ENCODE data around the gene DLL3. TPM values are rescaled to one million over a fixed set of nuclear protein-coding genes. Genes with fewer than 3 reads are reported as not detected.

DLL3 gene
- total RNA-seq, 4 donors from 2014 or later: not detected

DNA sequence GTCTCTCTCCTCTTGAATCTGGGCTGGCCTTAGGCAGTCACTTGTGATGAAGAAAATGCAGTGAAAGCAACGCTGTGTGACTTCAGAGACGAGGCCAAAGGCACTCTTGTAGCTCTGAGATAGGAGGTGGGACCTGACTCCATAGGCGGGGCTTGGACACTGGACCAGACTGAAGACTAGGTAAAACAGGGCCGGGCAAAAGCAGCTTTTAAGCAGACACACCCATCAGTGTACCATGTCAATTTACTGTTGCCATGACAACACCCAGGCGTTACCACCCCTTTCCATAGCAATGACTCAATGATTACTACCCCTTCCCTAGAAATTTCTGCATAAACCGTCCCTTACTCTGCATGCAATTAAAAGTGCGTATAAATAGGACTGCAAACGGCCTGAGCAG lies 47.9 kb downstream of the DLL3 start:
- ATAC-seq (no peak), DNase-seq (no peak)
- no peaks in the 10 kb centered on the region for H3K36me3 ChIP-seq
- no peak for TF ChIP-seq POLR2A (IDR thresholded peaks at IDR 0.05)
- TF ChIP-seq, protein P1, sequence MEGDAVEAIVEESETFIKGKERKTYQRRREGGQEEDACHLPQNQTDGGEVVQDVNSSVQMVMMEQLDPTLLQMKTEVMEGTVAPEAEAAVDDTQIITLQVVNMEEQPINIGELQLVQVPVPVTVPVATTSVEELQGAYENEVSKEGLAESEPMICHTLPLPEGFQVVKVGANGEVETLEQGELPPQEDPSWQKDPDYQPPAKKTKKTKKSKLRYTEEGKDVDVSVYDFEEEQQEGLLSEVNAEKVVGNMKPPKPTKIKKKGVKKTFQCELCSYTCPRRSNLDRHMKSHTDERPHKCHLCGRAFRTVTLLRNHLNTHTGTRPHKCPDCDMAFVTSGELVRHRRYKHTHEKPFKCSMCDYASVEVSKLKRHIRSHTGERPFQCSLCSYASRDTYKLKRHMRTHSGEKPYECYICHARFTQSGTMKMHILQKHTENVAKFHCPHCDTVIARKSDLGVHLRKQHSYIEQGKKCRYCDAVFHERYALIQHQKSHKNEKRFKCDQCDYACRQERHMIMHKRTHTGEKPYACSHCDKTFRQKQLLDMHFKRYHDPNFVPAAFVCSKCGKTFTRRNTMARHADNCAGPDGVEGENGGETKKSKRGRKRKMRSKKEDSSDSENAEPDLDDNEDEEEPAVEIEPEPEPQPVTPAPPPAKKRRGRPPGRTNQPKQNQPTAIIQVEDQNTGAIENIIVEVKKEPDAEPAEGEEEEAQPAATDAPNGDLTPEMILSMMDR (IDR thresholded peaks at IDR 0.05 in 4 of 5, conservative IDR thresholded peaks at IDR 0.05 in 1 of 5): no peak
- H3K27me3 ChIP-seq: no peaks in the 10 kb centered on the region
- no peaks in the 10 kb centered on the region for H3K9me3 ChIP-seq
- intact Hi-C loops (cut with DNase I; ENCODE audit: low total_unique reads) (loop anchor here (10.0 kb wide), 1 partner anchor 298 kb away; the partner anchor contains the start of gene FBL), in situ Hi-C loops (cut with MboI; ENCODE audit: low sequenced_read_pairs in 4 of 4) (loop anchor here in 3 of 4 donors (25.0 kb wide), 4 partner anchors 109 to 434 kb away; partner anchors contain the start of genes GMFG (in 2 of the 3), SAMD4B (in 2 of the 3), DYRK1B (in 1 of the 3) and FBL (in 1 of the 3))
- H3K27ac ChIP-seq: no peak overlapping the region
- H3K4me1 ChIP-seq: no peaks in the 10 kb centered on the region
- H3K4me3 ChIP-seq: no peak overlapping the region

DNA sequence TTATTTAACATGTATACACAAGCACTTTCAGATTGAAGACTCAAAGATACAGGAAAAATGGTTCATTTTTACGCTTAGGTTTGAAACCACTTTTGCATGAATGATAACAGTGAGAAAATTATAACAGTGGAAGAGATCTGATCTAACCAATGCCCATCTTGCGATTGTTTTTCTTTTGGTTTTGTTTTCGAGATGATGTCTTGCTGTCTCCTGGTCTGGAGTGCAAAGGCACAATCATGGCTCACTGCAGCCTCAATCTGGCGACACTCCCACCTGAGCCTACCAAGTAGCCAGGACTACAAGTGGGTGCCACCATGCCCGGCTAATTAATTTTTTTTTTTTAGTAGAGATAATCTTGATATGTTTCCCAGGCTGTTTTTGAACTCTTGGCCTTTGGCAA lies 51.5 kb downstream of the DLL3 start:
- H3K27ac ChIP-seq: no peak overlapping the region
- H3K36me3 ChIP-seq: no peaks in the 10 kb centered on the region
- ATAC-seq: no peak
- DNase-seq: no peak
- intact Hi-C loops (cut with DNase I; ENCODE audit: low total_unique reads): loop anchor here (2.0 kb wide), 1 partner anchor 213 kb away; no protein-coding TSS in a partner anchor
- TF ChIP-seq, protein P1 (IDR thresholded peaks at IDR 0.05 in 4 of 5, conservative IDR thresholded peaks at IDR 0.05 in 1 of 5): no peak
- no peak for TF ChIP-seq POLR2A (IDR thresholded peaks at IDR 0.05)
- in situ Hi-C loops (cut with MboI; ENCODE audit: low sequenced_read_pairs in 4 of 4): loop anchor here in 2 of 4 donors (10.0 kb wide), 3 partner anchors 125 to 295 kb away; partner anchors contain the start of gene FBL (in 1 of the 2)
- no peaks in the 10 kb centered on the region for H3K4me1 ChIP-seq
- H3K4me3 ChIP-seq: no peak overlapping the region
- no peaks in the 10 kb centered on the region for H3K27me3 ChIP-seq
- H3K9me3 ChIP-seq: no peaks in the 10 kb centered on the region

DNA sequence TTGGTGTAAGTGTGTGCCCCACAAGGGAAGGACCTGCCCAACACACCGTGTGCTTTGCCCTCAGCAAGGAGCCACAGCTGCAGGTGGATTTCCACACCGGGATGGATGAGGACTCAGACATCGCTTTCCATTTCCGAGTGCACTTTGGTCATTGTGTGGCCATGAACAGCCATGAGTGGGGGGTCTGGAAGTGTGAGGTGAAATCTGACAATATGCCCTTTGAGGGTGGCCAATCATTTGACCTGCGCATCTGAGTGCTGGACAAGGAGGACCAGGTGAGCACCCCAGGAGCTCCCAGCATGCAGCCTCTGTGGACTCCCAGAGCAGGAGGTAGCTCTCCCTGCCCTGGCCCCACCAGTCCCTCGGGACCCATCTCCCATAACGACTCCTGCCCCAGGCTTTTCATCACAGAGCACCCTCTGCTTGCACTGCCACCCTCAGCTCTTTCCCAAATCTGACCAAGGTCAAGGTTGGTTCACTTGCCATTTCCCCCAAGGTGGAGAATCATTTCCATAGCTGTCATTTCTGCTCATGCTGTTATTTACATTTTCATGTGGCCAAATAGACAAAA lies 54.4 kb downstream of the DLL3 start:
- TF ChIP-seq POLR2A (IDR thresholded peaks at IDR 0.05): no peak
- TF ChIP-seq, protein P1 (IDR thresholded peaks at IDR 0.05 in 4 of 5, conservative IDR thresholded peaks at IDR 0.05 in 1 of 5): no peak
- no peak for ATAC-seq
- no peak overlapping the region for H3K27ac ChIP-seq
- DNase-seq: no peak
- intact Hi-C loops (cut with DNase I; ENCODE audit: low total_unique reads): no loop called here
- no peaks in the 10 kb centered on the region for H3K36me3 ChIP-seq
- in situ Hi-C loops (cut with MboI; ENCODE audit: low sequenced_read_pairs in 4 of 4): loop anchor here in 2 of 4 donors (10.0 kb wide), 3 partner anchors 122 to 292 kb away; partner anchors contain the start of gene FBL (in 1 of the 2)
- H3K4me1 ChIP-seq: no peaks in the 10 kb centered on the region
- H3K27me3 ChIP-seq: no peaks in the 10 kb centered on the region
- H3K9me3 ChIP-seq: no peaks in the 10 kb centered on the region
- H3K4me3 ChIP-seq: no peak overlapping the region

DNA sequence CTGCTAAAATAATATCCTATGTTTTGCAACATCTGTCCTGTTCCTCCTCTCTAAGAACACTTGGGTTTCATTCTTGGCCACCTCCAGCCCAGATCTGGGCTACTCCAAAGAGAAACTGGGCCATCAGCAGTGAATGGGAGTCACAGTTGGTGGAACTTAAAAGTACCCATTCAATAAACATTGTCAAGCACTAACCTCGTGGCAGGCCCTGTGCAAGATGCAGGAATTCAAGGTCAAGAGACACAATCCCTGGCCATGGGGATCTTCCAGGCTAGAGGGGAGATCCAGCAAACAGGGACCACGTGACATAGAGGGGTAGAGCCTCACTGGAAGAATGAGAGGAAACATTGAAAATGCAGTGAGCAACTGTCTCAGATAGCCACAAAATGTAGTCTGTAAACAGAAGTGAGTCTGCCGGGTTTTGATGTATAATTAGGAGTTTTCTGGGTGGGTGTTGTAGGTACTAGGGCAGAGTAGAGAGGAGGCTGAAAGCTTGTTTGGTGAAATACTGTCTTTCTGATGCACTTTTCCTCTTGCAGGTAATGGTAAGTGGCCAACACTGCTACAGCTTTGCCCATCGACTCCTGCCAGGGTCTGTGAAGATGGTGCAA lies 56.1 kb downstream of the DLL3 start:
- Histone ChIP-seq H3K27me3 (no peaks in the 10 kb centered on the region), H3K4me3 (no peak overlapping the region), H3K9me3 (no peaks in the 10 kb centered on the region), H3K36me3 (no peaks in the 10 kb centered on the region), H3K27ac (no peak overlapping the region), H3K4me1 (no peaks in the 10 kb centered on the region)
- ATAC-seq (no peak), DNase-seq (no peak)
- intact Hi-C loops (cut with DNase I; ENCODE audit: low total_unique reads): no loop called here
- TF ChIP-seq POLR2A (IDR thresholded peaks at IDR 0.05): no peak
- TF ChIP-seq, protein P1 (IDR thresholded peaks at IDR 0.05 in 4 of 5, conservative IDR thresholded peaks at IDR 0.05 in 1 of 5): no peak
- in situ Hi-C loops (cut with MboI; ENCODE audit: low sequenced_read_pairs in 4 of 4): loop anchor here in 3 of 4 donors (5.0 to 10.0 kb wide), 4 partner anchors 117 to 290 kb away; partner anchors contain the start of gene FBL (in 1 of the 3)
